Suppressor macrophage (primary cell): ENCODE results near the gene SCAP.

Experiments
- DNase-seq, 4 experiments: peaks; one replicate each; pipeline ENCODE4 v3.0.0-alpha.2; 2020 to 2022

Gene SCAP

DNA sequence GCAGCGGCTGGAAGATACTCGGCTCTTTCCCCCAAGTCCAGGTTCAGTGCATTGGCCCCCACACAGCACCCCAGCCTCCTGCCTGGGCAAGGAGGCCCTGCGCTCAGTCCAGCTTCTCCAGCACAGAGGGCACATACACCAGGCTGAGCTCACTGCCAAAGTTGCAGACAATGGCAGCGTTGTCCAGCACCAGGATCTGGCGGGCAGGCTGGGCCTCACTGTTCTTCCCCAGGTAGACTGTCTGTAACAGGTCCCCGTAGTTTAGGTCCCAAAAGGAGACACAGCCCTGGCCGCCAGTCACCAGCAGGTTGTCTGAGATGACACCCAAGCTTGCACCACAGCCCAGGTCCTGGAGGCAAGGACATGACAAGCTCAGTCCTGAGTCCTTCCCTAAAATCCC is 62.0 kb downstream of the SCAP start:
- no peak for DNase-seq

DNA sequence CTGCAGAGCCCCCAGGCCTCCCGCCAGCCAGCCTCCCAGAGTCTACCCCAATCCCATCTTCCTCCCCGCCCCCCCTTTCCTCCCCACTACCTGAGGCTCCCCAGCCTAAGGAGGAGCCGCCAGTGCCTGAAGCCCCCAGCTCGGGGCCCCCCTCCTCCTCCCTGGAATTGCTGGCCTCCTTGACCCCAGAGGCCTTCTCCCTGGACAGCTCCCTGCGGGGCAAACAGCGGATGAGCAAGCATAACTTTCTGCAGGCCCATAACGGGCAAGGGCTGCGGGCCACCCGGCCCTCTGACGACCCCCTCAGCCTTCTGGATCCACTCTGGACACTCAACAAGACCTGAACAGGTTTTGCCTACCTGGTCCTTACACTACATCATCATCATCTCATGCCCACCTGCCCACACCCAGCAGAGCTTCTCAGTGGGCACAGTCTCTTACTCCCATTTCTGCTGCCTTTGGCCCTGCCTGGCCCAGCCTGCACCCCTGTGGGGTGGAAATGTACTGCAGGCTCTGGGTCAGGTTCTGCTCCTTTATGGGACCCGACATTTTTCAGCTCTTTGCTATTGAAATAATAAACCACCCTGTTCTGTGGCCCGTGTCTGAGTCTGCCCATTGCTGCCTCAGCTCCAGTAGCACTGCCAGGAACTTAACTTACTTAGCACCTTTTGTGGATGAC is 62.8 kb downstream of the SCAP start:
- DNase-seq: no peak

DNA sequence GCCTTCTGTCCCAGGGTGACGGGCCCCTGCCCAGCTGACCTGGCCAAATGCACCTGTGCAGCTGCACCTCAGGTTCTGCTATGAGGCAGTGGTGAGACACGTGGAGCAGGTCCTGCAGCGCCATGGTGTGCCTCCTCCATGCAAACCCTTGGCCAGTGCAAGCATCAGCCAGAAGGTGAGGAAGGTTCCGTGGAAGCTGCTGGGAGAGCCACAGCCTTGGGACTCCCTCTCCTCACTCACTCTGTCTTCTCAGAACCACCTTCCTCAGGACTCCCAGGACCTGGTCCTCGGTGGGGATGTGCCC is 63.3 kb downstream of the SCAP start:
- no peak for DNase-seq

DNA sequence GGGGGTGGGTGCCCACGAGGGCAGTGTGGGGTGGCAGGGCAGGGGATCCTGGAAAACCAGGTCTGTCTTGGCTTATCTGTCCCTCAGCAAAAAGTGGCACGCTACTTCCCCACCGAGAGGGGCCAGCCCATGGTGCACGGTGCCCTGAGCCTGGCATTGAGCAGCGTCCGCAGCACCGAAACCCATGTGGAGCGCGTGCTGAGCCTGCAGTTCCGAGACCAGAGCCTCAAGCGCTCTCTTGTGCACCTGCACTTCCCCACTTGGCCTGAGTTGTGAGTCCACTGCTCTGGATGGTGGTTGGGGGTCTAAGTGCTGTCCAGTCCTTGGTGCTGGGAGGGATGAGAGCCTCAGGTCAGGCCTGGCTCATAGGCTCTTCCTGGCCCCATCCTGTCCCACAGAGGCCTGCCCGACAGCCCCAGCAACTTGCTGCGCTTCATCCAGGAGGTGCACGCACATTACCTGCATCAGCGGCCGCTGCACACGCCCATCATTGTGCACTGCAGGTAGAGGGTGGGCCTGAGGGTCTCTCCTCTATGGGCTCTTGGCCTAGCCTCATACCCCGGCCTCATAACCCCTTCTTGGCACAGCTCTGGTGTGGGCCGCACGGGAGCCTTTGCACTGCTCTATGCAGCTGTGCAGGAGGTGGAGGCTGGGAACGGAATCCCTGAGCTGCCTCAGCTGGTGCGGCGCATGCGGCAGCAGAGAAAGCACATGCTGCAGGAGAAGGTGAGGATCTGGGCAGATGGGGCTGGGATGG is 63.9 kb downstream of the SCAP start:
- DNase-seq: no peak

DNA sequence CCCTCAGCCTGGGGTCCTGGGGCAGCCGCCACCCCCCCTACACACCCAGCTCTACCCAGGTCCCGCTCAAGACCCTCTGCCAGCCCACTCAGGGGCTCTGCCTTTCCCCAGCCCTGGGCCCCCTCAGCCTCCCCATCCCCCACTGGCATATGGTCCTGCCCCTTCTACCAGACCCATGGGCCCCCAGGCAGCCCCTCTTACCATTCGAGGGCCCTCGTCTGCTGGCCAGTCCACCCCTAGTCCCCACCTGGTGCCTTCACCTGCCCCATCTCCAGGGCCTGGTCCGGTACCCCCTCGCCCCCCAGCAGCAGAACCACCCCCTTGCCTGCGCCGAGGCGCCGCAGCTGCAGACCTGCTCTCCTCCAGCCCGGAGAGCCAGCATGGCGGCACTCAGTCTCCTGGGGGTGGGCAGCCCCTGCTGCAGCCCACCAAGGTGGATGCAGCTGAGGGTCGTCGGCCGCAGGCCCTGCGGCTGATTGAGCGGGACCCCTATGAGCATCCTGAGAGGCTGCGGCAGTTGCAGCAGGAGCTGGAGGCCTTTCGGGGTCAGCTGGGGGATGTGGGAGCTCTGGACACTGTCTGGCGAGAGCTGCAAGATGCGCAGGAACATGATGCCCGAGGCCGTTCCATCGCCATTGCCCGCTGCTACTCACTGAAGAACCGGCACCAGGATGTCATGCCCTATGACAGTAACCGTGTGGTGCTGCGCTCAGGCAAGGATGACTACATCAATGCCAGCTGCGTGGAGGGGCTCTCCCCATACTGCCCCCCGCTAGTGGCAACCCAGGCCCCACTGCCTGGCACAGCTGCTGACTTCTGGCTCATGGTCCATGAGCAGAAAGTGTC is 64.7 kb downstream of the SCAP start:
- DNase-seq: no peak

DNA sequence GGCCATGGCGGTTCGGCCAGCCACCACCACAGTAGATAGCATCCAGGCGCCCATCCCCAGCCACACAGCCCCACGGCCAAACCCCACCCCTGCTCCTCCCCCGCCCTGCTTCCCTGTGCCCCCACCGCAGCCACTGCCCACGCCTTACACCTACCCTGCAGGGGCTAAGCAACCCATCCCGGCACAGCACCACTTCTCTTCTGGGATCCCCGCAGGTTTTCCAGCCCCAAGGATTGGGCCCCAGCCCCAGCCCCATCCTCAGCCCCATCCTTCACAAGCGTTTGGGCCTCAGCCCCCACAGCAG is 65.4 kb downstream of the SCAP start:
- no peak for DNase-seq

DNA sequence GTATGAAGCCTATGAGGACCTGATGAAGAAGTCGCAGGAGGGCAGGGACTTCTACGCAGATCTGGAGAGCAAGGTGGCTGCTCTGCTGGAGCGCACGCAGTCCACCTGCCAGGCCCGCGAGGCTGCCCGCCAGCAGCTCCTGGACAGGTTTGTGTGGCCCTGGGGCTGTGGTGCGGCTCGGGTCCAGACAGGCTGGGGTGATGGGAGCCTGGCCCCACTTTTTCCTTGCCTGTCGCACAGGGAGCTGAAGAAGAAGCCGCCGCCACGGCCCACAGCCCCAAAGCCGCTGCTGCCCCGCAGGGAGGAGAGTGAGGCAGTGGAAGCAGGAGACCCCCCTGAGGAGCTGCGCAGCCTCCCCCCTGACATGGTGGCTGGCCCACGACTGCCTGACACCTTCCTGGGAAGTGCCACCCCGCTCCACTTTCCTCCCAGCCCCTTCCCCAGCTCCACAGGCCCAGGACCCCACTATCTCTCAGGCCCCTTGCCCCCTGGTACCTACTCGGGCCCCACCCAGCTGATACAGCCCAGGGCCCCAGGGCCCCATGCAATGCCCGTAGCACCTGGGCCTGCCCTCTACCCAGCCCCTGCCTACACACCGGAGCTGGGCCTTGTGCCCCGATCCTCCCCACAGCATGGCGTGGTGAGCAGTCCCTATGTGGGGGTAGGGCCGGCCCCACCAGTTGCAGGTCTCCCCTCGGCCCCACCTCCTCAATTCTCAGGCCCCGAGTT is 65.9 kb downstream of the SCAP start:
- DNase-seq: no peak

DNA sequence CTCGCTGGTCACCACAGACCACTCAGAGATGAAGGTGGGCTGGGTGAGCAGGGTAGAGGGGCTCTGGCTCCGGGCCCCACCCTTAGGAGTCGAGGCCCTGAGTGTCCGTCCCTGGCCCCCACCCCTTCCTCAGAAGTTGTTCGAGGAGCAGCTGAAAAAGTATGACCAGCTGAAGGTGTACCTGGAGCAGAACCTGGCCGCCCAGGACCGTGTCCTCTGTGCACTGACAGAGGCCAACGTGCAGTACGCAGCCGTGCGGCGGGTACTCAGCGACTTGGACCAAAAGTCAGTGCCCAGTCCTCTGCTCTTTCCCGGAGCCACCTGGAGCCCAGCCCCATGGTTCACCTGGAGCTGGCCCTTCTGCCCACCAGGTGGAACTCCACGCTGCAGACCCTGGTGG is 66.5 kb downstream of the SCAP start:
- DNase-seq: no peak

DNA sequence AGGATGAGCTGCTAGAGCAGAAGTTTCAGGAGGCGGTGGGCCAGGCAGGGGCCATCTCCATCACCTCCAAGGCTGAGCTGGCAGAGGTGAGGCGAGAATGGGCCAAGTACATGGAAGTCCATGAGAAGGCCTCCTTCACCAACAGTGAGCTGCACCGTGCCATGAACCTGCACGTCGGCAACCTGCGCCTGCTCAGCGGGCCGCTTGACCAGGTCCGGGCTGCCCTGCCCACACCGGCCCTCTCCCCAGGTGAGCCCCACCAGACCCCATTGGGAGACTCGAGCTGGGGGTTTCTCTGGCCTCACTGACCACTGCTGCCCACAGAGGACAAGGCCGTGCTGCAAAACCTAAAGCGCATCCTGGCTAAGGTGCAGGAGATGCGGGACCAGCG is 66.9 kb downstream of the SCAP start:
- no peak for DNase-seq

DNA sequence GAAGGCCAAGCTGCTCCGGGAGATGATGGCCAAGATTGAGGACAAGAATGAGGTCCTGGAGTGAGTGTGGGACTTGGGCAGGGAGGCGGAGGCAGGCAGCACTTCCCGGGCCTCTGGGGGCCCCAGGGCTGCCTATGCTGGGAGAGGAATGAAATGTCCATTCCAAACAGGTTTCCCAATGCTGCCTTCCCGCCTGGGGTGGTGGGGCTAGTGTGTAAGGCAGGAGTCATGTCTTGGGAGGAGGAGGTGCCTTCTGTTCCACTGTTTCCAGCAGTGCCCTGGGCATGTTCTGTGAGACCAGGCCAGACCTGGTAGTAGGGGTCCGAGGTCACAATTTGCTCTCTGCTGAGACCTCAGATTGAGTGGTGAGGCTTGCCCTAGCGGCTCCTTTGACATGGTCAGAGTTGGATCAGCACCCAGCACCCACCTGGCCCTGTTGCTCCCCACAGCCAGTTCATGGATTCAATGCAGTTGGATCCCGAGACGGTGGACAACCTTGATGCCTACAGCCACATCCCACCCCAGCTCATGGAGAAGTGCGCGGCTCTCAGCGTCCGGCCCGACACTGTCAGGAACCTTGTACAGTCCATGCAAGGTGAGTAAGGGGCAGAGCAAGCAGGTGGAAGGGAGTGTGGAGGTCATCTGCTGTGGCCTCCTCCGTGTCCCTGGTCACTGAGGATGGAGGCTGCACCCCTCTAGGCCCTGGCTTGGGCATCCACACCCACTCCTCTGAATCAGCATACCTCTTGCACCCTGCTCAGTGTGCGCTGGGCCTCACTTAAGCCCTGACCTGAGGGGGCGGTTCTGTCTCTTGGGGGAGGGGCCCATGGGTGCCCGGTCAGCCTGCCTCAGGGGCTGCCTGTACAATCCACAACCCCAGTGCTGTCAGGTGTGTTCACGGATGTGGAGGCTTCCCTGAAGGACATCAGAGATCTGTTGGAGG is 67.6 kb downstream of the SCAP start:
- no peak for DNase-seq

DNA sequence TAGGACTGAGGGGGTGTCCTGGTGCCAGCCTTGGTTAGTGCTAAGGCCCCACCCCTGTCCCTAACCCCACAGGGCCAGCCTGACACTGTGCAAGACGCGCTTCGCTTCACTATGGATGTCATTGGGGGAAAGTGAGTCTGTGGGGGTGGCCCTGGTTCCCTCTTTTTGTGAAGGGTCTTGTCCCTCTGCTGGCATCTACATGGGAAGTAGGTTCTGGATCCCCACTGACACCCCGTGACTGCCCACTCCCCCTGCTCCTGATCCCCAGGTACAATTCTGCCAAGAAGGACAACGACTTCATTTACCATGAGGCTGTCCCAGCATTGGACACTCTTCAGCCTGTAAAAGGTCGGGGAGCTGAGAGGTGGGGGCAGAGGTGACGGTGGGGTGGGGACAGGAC is 68.5 kb downstream of the SCAP start:
- DNase-seq: no peak

DNA sequence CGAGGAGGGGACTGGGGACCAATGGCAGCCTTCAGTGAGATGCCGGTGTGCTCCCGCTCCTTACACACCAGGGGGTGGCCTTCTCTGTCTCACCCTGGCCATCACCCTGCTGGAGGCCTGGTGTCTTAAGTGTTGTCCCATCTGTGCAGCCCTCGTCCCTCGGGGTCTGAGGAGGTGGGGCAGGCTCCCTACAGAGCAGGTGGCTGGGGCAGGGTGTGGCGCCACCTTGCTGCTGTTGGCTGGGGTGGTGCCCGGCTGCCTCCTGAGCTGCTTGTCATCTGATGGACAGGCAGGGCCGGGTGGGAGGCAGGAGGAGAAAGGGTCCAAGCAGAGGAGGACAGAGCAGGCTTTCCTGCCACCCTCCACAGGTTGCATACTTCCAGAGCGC is 69.0 kb downstream of the SCAP start:
- DNase-seq: no peak

DNA sequence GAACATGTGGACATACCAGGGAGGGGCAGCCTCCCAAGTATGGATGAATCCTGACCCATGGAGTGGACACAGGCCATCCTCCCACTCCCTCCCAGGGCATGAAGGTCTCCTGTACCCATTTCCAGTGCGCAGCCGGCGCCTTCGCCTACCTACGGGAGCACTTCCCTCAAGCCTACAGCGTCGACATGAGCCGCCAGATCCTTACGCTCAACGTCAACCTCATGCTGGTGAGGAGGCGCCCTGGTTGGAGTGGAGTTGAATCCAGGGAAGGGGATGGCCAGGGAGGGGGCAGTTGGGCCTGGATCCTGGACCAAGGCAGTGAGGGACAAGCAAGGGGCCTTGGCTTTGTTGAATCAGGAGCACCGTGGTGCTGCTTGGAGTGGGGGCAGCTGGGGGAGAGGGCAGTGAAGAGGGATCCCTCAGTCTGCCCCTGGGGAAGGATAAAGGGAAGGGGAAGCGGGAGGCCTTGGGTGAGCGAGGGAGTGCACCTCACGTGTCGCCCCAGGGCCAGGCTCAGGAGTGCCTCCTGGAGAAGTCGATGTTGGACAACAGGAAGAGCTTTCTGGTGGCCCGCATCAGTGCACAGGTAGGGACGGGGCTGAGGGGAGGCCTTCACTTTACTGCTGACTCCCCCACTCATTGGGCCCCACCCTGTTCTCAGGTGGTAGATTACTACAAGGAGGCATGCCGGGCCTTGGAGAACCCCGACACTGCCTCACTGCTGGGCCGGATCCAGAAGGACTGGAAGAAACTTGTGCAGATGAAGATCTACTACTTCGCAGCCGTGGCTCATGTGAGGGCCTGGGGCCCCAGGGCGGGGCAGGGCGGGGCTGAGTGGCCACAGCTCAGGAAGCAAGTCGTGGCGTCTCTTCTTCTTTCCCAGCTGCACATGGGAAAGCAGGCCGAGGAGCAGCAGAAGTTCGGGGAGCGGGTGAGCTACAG is 69.7 kb downstream of the SCAP start:
- DNase-seq: no peak

DNA sequence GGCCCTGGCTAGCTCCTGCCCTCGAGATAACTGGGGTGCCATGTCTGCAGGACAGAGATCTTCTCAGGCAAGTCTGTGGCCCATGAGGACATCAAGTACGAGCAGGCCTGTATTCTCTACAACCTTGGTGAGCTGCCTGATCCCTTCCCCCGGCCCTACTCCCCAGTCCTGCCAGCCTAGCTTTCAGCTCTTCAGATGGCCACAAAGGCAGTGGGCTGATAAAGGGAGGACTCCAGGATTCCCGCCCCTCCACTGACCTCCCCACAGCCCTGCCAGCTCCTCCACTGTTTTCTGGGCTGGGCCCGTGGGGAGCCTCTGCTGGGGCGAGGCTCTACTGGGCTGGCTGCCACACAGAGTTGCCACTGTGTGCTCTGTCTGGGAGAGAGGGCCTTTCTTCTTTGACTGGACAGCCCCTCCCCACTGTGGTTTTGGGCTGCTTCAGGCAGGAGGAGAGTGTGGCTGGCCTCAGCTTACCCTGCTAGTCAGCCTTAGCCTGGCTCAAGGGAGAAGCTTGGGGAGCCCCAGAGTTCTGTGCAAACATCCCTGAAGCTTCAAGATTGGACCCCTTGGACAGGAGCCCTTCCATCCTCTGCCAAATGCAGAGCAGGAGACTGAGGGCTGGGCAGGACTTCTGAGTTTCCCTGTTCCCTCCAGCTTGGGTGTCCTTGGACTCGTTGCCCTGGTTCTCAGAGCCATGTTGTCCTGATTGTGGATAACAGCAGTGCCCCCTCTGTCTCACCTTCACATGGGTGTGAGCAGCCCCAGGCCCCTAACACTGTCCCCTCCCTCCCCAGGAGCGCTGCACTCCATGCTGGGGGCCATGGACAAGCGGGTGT is 70.6 kb downstream of the SCAP start:
- DNase-seq: no peak

DNA sequence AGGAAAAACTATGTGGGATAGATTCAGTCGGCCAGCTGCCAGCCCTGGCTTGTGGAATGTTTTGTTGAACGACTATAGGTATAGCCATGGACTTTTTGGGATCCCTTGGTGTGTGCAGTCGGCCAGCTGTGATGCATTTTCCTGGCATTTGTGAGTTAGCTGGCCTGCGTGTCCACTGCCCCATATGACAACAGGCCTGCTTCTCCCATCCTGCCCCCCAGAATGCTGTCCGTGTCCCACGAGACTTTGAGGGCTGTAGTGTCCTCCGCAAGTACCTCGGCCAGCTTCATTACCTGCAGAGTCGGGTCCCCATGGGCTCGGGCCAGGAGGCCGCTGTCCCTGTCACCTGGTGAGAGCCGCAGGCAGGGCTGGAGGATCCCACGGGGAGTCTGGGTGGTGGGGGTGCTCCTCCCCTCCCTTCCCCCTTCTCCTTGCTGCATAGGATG is 71.3 kb downstream of the SCAP start:
- DNase-seq: no peak

DNA sequence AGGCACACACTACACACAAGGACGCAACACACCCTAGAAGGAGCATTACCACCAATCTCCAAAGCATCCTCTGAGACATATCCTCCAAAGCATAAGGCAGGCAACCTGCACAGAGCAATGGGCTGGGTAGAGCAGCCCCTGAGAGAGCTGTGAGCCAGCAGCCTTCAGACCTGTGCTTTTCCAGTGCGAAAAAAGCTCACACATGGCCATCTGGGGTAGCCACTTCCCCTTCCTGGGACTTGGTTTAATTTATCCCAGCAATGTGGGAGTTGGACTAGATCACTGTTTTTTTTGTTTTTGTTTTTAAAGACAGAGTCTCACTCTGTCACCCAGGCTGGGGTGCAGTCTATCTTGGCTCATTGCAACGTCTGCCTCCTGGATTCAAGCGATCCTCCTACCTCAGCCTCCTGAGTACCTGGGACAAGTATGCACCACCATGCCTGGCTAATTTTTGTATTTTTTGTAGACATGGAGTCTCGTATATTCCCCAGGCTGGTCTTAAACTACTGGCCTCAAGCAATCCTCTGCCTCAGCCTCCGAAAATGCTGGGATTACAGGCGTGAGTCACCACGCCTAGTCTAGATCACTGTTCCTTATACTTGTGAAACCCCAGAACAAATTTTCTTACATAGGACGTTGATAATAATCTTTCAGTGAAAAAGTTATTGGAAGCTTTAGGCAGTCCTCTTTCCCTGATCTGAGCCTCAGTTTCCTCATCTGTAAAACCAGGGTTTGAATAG is 76.0 kb downstream of the SCAP start:
- peak; percentile 26 to 61 (median 54) for DNase-seq

DNA sequence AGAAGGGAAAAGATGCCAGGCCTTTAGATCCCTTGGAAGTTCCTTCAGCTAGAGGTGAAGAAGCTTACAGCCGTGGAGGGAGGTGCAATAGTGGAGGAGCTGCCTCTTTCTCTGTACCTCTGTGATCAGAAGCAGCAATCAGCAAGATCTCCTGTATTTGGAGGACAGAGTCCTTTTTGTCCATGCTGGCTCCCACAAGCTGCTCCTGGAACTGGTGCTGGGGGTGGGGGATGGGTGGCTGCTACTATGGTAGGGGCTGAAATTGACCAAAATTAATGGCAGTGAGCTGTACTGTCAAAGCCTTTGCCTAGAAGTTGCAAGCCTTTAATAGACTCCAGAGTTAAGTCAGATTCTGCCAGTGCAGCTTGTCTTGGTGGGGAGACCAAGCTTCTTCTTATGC is 76.7 kb downstream of the SCAP start:
- DNase-seq: no peak

DNA sequence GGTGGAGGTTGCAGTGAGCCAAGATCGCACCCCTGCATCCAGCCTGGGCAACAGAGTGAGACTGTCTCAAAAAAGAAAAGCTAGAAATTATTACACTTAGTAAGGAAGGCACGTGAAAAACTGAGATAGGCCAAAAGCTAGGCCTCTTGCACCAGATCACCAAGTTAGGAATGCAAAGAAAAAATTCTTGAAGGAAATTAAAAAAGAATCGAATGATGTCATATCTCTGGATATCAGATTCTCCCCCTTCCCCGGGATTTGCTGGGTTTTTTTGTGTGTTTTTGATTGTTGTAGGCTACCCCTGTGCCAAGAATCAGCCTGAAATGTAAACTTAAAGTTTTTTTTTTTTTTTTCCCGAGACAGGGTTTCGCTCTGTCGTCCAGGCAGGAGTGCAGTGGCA is 77.5 kb downstream of the SCAP start:
- no peak for DNase-seq

DNA sequence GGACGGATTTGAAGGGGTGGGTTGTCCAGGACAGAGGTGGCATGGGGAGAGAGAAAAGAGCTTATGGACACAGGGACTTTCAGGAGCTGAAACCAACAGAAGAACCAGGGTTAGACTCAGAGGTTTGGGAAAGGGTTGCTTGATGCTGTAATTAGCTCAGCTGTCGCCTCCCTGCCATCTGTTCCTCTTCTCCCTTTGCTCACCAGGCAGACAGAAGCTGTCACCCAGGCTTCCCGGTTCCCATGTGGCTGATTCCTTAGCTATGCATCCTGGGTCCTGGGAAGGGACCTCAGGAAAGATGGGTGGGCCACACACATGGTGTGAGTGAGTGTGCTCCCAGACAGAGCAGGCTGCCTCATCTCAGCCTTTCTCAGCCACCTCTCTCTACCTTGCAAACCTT is 80.9 kb downstream of the SCAP start:
- DNase-seq: no peak
